Keratinocyte (primary cell): ENCODE results near the gene MAP3K3. TPM values are rescaled to one million over a fixed set of nuclear protein-coding genes. Genes with fewer than 3 reads are reported as not detected.

ENCODE experiments used
- DNase-seq: peaks from one replicate; pipeline ENCODE4 v3.0.0-alpha.2; 2011; ENCODE audit warnings: low read depth, missing footprints, low spot score
- FAIRE-seq: peaks from 2 replicates; lab custom pipeline; 2011; peaks lifted over from hg19 to GRCh38; lab: Jason Lieb, UNC
- H2AFZ ChIP-seq: 2 replicates; pipeline ENCODE4 v1.6.0; 2012; ENCODE audit warnings: low read length, control low read depth, inconsistent platforms; ENCODE audit not compliant: control insufficient read depth
- H3K27ac ChIP-seq: 2 replicates; pipeline ENCODE4 v1.5.1; 2011; ENCODE audit warnings: low read length; ENCODE audit not compliant: control insufficient read depth, insufficient read depth
- H3K27me3 ChIP-seq: 3 replicates; pipeline ENCODE4 v1.6.0; 2011; ENCODE audit warnings: low read length; ENCODE audit not compliant: control insufficient read depth, insufficient read depth; ENCODE audit errors: extremely low read depth
- H3K36me3 ChIP-seq, 2 experiments: 2 replicates in 1 of 2; 3 replicates in 1 of 2; pipeline ENCODE4 v1.5.1; 2011; ENCODE audit warnings: low read length in 2 of 2, mild to moderate bottlenecking in 1 of 2; ENCODE audit not compliant: control insufficient read depth in 2 of 2, insufficient read depth in 2 of 2; ENCODE audit errors: extremely low read depth in 1 of 2
- H3K4me1 ChIP-seq: 3 replicates; pipeline ENCODE4 v1.5.1; 2011; ENCODE audit warnings: low read length; ENCODE audit not compliant: control insufficient read depth, insufficient read depth; ENCODE audit errors: extremely low read depth
- H3K4me2 ChIP-seq: 3 replicates; pipeline ENCODE4 v1.6.0; 2011; ENCODE audit warnings: low read depth, low read length; ENCODE audit not compliant: control insufficient read depth, insufficient read depth; ENCODE audit errors: extremely low read depth
- H3K4me3 ChIP-seq, 3 experiments: fragments of 200-600 bp in 1 of 3; sonication (generic) in 1 of 3; 2 replicates in 2 of 3; 3 replicates in 1 of 3; pipeline ENCODE4 v1.5.1; 2011 to 2016; ENCODE audit warnings: low read length in 3 of 3, mild to moderate bottlenecking in 3 of 3, control low read depth in 2 of 3, inconsistent platforms in 1 of 3, low read depth in 1 of 3, mixed read lengths in 1 of 3, mixed run types in 1 of 3, moderate library complexity in 1 of 3; ENCODE audit not compliant: control insufficient read depth in 2 of 3, insufficient read depth in 2 of 3; ENCODE audit errors: extremely low read depth in 1 of 3
- H3K79me2 ChIP-seq: 2 replicates; pipeline ENCODE4 v1.6.0; 2012; ENCODE audit warnings: low read length; ENCODE audit not compliant: control insufficient read depth, insufficient read depth
- H3K9ac ChIP-seq: 3 replicates; pipeline ENCODE4 v1.6.0; 2011; ENCODE audit warnings: low read length; ENCODE audit not compliant: control insufficient read depth, insufficient read depth; ENCODE audit errors: extremely low read depth
- H3K9me1 ChIP-seq: 3 replicates; pipeline ENCODE4 v1.6.0; 2011; ENCODE audit warnings: low read length; ENCODE audit not compliant: control insufficient read depth, insufficient read depth; ENCODE audit errors: extremely low read depth
- H3K9me3 ChIP-seq: 2 replicates; pipeline ENCODE4 v1.5.1; 2012; ENCODE audit warnings: low read depth, low read length; ENCODE audit not compliant: control insufficient read depth
- H4K20me1 ChIP-seq: 3 replicates; pipeline ENCODE4 v1.6.0; 2011; ENCODE audit warnings: low read length; ENCODE audit not compliant: control insufficient read depth, insufficient read depth; ENCODE audit errors: extremely low read depth
- EZH2 ChIP-seq: IDR thresholded peaks from one replicate; pipeline ENCODE4 v1.6.1; 2012; ENCODE audit warnings: inconsistent platforms, mild to moderate bottlenecking, low read length, moderate library complexity
- dilution Hi-C: fragments of 300-500 bp; cut with MboI; formaldehyde crosslinking; loops from one replicate; pipeline ENCODE4 v1.7.0; 2020; ENCODE audit warnings: low sequenced_read_pairs; ENCODE audit not compliant: extremely low pct_ligation_motif_present
- polyA plus RNA-seq, 5 experiments: library from polyadenylated mRNA; depleted of rRNA in 3 of 5; stranded (reverse) in 3 of 5; stranded (forward) in 1 of 5; unstranded in 1 of 5; fragments of >200 nt; gene quantifications; 1 replicate in 1 of 5; 2 replicates in 3 of 5; 3 replicates in 1 of 5; pipeline versions ENCODE4 v1.2.1 to v1.2.3, GENCODE V29; 2011 to 2012; ENCODE audit warnings: missing spikeins in 2 of 5, low read depth in 1 of 5, low replicate concordance in 1 of 5
- TF ChIP-seq, protein P1 (sequence below), 3 experiments: IDR thresholded peaks in 1 of 3; conservative IDR thresholded peaks in 1 of 3; optimal IDR thresholded peaks in 1 of 3; 2 replicates in 2 of 3; 3 replicates in 1 of 3; pipeline versions ENCODE3 to v1.5.1; 2011; ENCODE audit warnings: low read length in 3 of 3, mild to moderate bottlenecking in 3 of 3, moderate library complexity in 2 of 3, control low read depth in 1 of 3, inconsistent platforms in 1 of 3; ENCODE audit not compliant: insufficient read depth in 2 of 3; ENCODE audit errors: extremely low read depth in 1 of 3

MAP3K3 gene
- polyA plus RNA-seq, 1 donor (not counting 4 experiments of a cell fraction or from before 2014, with no cell fraction given): 9.8 TPM

DNA sequence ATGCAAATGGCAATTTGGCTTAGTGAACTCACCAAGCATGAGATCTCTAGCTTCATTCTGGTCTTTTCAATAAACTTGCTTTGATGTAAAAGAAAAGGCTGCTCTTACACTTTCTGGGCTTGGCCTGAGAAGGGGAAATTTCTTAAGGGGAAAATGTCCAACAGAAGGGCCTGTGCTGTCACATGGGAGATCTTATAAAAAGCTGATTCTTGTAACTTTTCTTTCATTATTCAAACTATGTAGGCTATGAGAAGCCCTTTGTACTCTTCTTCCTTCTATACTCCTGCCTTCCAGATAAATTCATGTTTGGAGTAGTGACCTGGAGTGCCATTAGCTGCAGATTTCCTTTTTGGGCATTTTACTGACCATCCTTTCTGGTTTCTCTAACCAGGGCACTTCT lies 60.8 kb downstream of the MAP3K3 start:
- Histone ChIP-seq H3K27ac (no peak overlapping the region), H3K4me3 (no peak overlapping the region), H3K27me3 (no peaks in the 10 kb centered on the region), H3K9me1 (no peaks in the 10 kb centered on the region), H3K4me1 (no peaks in the 10 kb centered on the region), H3K4me2 (no peak overlapping the region), H2AFZ (no peak overlapping the region), H3K36me3 (peaks cover 4 to 7% of the 10 kb centered on the region in 2 experiments), H3K9ac (no peak overlapping the region), H4K20me1 (no peaks in the 10 kb centered on the region), H3K79me2 (no peaks in the 10 kb centered on the region), H3K9me3 (no peaks in the 10 kb centered on the region)
- TF ChIP-seq EZH2: no peak
- TF ChIP-seq, protein P1, sequence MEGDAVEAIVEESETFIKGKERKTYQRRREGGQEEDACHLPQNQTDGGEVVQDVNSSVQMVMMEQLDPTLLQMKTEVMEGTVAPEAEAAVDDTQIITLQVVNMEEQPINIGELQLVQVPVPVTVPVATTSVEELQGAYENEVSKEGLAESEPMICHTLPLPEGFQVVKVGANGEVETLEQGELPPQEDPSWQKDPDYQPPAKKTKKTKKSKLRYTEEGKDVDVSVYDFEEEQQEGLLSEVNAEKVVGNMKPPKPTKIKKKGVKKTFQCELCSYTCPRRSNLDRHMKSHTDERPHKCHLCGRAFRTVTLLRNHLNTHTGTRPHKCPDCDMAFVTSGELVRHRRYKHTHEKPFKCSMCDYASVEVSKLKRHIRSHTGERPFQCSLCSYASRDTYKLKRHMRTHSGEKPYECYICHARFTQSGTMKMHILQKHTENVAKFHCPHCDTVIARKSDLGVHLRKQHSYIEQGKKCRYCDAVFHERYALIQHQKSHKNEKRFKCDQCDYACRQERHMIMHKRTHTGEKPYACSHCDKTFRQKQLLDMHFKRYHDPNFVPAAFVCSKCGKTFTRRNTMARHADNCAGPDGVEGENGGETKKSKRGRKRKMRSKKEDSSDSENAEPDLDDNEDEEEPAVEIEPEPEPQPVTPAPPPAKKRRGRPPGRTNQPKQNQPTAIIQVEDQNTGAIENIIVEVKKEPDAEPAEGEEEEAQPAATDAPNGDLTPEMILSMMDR (optimal IDR thresholded peaks at IDR 0.05 in 1 of 3, IDR thresholded peaks at IDR 0.05 in 1 of 3, conservative IDR thresholded peaks at IDR 0.05 in 1 of 3; ENCODE audit: extremely low read depth in 1 of 3, insufficient read depth in 2 of 3, low read length in 3 of 3): no peak
- DNase-seq (no peak), FAIRE-seq (no peak)
- dilution Hi-C loops: no loop called here

DNA sequence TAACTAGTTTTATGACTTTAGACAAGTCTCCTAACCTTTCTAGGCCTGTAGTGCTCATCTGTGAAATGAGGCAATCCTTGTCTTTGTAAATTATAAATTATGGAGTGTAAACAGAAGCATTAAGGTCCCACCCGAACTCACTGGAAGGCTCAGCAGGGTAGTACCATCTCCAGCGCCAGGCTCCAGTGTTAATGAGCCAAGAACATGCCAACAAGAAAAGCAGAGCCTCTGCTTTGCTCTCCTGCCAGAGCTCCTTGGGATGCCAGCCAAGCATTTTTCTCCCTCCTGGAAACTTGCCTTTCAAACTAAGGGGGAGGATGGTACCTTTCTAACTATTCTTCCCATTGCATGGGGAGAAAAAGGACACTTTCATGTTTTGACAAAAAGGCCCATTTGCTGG lies 62.8 kb downstream of the MAP3K3 start:
- Histone ChIP-seq H2AFZ (no peak overlapping the region), H4K20me1 (no peaks in the 10 kb centered on the region), H3K4me3 (no peak overlapping the region), H3K36me3 (peaks cover 7 to 19% of the 10 kb centered on the region in 2 experiments), H3K27me3 (no peaks in the 10 kb centered on the region), H3K4me1 (no peaks in the 10 kb centered on the region), H3K9me1 (no peaks in the 10 kb centered on the region), H3K79me2 (no peaks in the 10 kb centered on the region), H3K9me3 (no peaks in the 10 kb centered on the region), H3K9ac (no peak overlapping the region), H3K27ac (no peak overlapping the region), H3K4me2 (no peak overlapping the region)
- DNase-seq: no peak
- dilution Hi-C loops: no loop called here
- FAIRE-seq: no peak
- no peak for TF ChIP-seq EZH2
- TF ChIP-seq, protein P1 (optimal IDR thresholded peaks at IDR 0.05 in 1 of 3, IDR thresholded peaks at IDR 0.05 in 1 of 3, conservative IDR thresholded peaks at IDR 0.05 in 1 of 3; ENCODE audit: extremely low read depth in 1 of 3, insufficient read depth in 2 of 3, low read length in 3 of 3): no peak
